Measurements from ENCODE around the gene WDFY3.
"Not testable (repeated sequence)": the region's sequence is repeated elsewhere in the genome, so short reads cannot be mapped to it uniquely, and the experiment has no call there.

The WDFY3 gene

DNA sequence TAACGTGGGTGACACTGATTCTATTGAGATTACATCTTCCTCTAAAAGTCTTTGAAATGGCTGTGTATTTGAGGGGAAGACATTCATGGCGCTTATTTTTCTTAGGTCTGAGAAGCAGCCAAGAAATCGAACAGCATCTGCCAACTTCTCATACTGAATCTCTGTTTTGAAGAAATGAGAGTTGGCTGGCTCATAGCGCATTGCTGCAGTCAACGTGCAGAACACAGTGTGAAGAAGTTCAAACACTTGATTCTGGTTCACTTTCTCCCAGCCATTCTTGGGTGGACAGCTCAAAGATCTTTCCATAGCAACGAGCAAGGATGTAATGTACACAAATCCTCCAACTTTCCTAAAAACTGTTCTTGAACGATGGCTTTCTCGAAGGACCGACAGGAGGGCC is 156.5 kb downstream of the WDFY3 start:
- DNase-seq (ENCODE audit: low read depth in 2 of 2), result no peak
- no peak overlapping the region for H3K4me3 ChIP-seq (replicated peaks in 1 of 2; ENCODE audit: low read depth in 2 of 2, low read length in 2 of 2)
- TF ChIP-seq, protein P1, sequence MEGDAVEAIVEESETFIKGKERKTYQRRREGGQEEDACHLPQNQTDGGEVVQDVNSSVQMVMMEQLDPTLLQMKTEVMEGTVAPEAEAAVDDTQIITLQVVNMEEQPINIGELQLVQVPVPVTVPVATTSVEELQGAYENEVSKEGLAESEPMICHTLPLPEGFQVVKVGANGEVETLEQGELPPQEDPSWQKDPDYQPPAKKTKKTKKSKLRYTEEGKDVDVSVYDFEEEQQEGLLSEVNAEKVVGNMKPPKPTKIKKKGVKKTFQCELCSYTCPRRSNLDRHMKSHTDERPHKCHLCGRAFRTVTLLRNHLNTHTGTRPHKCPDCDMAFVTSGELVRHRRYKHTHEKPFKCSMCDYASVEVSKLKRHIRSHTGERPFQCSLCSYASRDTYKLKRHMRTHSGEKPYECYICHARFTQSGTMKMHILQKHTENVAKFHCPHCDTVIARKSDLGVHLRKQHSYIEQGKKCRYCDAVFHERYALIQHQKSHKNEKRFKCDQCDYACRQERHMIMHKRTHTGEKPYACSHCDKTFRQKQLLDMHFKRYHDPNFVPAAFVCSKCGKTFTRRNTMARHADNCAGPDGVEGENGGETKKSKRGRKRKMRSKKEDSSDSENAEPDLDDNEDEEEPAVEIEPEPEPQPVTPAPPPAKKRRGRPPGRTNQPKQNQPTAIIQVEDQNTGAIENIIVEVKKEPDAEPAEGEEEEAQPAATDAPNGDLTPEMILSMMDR (IDR thresholded peaks at IDR 0.05; ENCODE audit: low read depth, low read length), result no peak

DNA sequence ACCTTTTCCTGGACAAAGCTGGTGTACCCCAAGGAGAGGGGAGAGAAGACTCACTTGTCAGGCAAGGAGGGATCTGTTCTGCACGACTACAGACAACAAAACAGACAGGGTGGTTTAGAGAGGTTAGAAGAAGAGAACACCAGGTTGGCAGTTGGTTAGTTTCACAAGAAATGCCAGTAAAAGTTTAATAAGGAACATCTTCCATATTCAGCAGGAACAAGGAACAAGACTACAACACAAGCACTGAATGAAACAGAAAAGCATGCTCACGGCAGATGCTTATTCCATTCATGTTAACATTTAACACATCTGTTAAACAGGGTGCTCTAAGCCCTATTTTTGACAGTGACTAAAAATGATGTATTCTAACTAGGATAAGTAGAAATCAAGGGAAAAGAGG is 158.2 kb downstream of the WDFY3 start:
- no peak overlapping the region for H3K4me3 ChIP-seq (replicated peaks in 1 of 2; ENCODE audit: low read depth in 2 of 2, low read length in 2 of 2)
- DNase-seq (ENCODE audit: low read depth in 2 of 2), result no peak
- TF ChIP-seq, protein P1 (IDR thresholded peaks at IDR 0.05; ENCODE audit: low read depth, low read length), result no peak

DNA sequence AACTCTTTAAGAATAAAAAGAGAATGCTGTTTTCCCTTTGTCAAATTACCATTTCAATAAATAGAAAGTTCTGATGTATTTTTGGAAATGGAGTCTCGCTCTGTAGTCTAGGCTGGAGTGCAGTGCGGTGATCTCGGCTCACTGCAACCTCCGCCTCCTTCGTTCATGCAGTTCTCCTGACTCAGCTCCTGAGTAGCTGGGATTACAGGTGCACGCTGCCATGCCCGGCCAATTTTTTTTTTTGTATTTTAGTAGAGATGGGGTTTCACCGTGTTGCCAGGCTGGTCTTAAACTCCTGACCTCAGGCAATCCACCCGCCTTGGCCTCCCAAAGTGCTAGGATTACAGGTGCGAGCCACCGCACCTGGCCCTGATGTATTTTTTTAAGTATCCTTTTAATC is 159.9 kb downstream of the WDFY3 start:
- H3K4me3 ChIP-seq (replicated peaks in 1 of 2; ENCODE audit: low read depth in 2 of 2, low read length in 2 of 2), result not testable (repeated sequence)

DNA sequence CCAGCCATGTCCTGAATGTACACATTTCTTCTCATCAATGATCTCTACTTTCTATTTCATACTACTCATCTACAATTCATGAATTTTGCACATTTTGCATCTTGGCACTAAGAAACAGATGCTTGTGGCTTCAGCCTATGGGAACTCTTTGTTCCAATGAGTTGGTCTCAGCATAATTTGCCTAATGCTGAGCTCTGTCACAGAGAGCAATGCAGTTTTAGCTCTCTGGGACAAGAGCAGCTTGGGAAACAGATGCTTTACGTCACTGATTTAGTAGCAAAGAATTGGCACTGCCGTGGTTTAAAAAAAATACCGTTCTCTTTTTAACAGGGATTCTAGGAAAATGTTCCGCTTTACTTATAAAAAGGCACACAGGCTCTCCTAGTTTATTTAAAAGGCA is 162.4 kb downstream of the WDFY3 start:
- no peak overlapping the region for H3K4me3 ChIP-seq (replicated peaks in 1 of 2; ENCODE audit: low read depth in 2 of 2, low read length in 2 of 2)
- TF ChIP-seq, protein P1 (IDR thresholded peaks at IDR 0.05; ENCODE audit: low read depth, low read length), result no peak
- DNase-seq (ENCODE audit: low read depth in 2 of 2), result peak; percentile 64 to 81

More for the DNA sequence above, 159.9 kb downstream of the WDFY3 start:
- DNase-seq (ENCODE audit: low read depth in 2 of 2), result not testable (repeated sequence)

DNA sequence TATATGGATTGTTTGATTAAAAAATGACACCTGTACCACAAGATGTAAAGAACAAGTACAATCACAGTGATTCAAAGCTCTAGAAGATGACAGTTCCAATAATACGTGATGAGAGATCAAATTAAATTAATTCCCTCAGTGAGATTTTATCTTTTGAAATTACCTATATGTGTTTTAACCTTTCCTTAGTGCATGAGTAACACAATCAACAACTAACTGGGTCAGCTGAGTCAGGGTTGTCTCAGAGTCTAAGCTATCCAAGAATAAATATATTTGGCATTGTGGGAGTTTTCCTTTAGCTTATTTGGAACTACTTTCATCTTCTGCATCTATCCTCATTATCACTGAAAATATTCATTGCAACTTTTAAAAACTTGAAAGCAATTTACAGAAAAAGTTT is 162.8 kb downstream of the WDFY3 start:
- TF ChIP-seq, protein P1 (IDR thresholded peaks at IDR 0.05; ENCODE audit: low read depth, low read length), result no peak
- H3K4me3 ChIP-seq (replicated peaks in 1 of 2; ENCODE audit: low read depth in 2 of 2, low read length in 2 of 2), result no peak overlapping the region
- peak in 1 of 2 donors; percentile 54 for DNase-seq (ENCODE audit: low read depth in 2 of 2)

DNA sequence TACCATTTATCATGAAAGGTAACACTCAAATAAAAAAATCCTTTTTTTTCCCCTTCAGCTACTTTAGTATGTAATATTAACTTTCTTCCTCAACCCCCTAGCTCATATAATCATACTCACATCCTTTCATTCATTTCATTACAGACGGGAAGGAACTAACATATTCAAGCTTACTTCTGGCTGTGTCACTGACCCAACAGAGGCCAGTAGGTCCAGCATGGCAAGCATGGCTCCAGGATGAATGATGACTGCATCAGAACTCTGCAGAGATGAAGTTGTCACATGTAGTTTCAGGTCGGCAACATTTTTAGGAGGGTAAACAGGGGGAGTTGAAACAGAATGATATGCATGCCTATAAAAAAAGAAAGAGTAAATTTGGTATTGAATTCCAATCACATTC is 163.4 kb downstream of the WDFY3 start:
- DNase-seq (ENCODE audit: low read depth in 2 of 2), result no peak
- TF ChIP-seq, protein P1 (IDR thresholded peaks at IDR 0.05; ENCODE audit: low read depth, low read length), result no peak
- H3K4me3 ChIP-seq (replicated peaks in 1 of 2; ENCODE audit: low read depth in 2 of 2, low read length in 2 of 2), result no peak overlapping the region

DNA sequence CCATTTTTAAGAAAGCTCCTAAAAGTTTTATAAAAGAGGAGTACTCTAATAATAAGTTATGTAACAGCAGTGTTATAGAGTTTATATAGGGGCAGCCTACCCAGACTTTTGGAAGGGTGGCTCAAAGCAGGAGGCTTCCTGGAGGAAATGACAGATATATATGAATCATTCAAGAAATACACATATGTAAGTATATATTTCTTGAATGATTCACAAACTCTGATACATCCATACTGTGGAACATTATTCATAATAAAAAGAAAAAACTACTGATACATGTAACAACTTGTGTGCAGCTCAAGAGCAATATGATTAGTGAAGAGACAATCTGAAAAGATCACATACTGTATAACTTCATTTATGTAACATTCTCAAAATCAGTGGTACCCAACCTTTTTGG is 166.2 kb downstream of the WDFY3 start:
- TF ChIP-seq, protein P1 (IDR thresholded peaks at IDR 0.05; ENCODE audit: low read depth, low read length), result no peak
- DNase-seq (ENCODE audit: low read depth in 2 of 2), result peak in 1 of 2 donors; percentile 58
- H3K4me3 ChIP-seq (replicated peaks in 1 of 2; ENCODE audit: low read depth in 2 of 2, low read length in 2 of 2), result no peak overlapping the region

Data from cardiac fibroblast (primary cell).